C4-2B (cell line): ENCODE measurements around the gene PLG.

Source experiments
- H3K27ac ChIP-seq: fragments of 450-650 bp; 2 replicates; pipeline ENCODE4 v1.5.1; 2017
- CTCF ChIP-seq: fragments of 450-650 bp; conservative IDR thresholded peaks from 2 replicates; pipeline ENCODE4 v1.5.1; 2017; ENCODE audit warnings: mild to moderate bottlenecking
- ZFX ChIP-seq: fragments of 450-650 bp; IDR thresholded peaks from 2 replicates; pipeline ENCODE4 v1.6.1; 2017

Gene PLG

GRCh38 chr6:160789263-160790027, 87.4 kb downstream of the PLG start:
- TF ChIP-seq ZFX (no peak), CTCF (no peak)
- no peak overlapping the region for H3K27ac ChIP-seq

GRCh38 chr6:160790028-160790792, 88.2 kb downstream of the PLG start:
- H3K27ac ChIP-seq: no peak overlapping the region

GRCh38 chr6:160791459-160791858, 89.4 kb downstream of the PLG start:
- TF ChIP-seq CTCF (no peak), ZFX (no peak)
- no peak overlapping the region for H3K27ac ChIP-seq

More at GRCh38 chr6:160790028-160790792, 88.2 kb downstream of the PLG start:
- TF ChIP-seq ZFX (no peak), CTCF (no peak)

- TF ChIP-seq CTCF: no peak
- H3K27ac ChIP-seq: no peak overlapping the region
Measured at GRCh38 chr6:160791981-160792418, 90.0 kb downstream of the PLG start.

GRCh38 chr6:160792708-160793107, 90.7 kb downstream of the PLG start:
- TF ChIP-seq ZFX: no peak
- TF ChIP-seq CTCF: no peak

GRCh38 chr6:160793652-160794051, 91.6 kb downstream of the PLG start:
- TF ChIP-seq CTCF: no peak
- H3K27ac ChIP-seq: no peak overlapping the region

More at GRCh38 chr6:160792708-160793107, 90.7 kb downstream of the PLG start:
- no peak overlapping the region for H3K27ac ChIP-seq

- H3K27ac ChIP-seq: no peak overlapping the region
- TF ChIP-seq ZFX: no peak
- no peak for TF ChIP-seq CTCF
Measured at GRCh38 chr6:160795721-160796120, 93.7 kb downstream of the PLG start.
